SK-N-SH treated with all-trans-retinoic acid at 6 μM for 48 hours (cell line): ENCODE measurements around the gene S100A4.
A peak's percentile ranks its signal among the peaks of the same experiment; 100 is the strongest.

Experiments used
- ATAC-seq: fragments of 200-7000 bp; cut with Tn5 transposase; 3 replicates; pipeline ENCODE4 v1.9.1; 2020; ENCODE audit warnings: mild to moderate bottlenecking, moderate library complexity
- ARNTL ChIP-seq: fragments of 450-650 bp; formaldehyde crosslinking; IDR thresholded peaks from 2 replicates; pipeline ENCODE4 v1.5.0; 2020; ENCODE audit warnings: low read depth, mild to moderate bottlenecking, moderate library complexity, borderline replicate concordance
- BACH2 ChIP-seq: fragments of 250-450 bp; sonication (Bioruptor Pico); IDR thresholded peaks from 2 replicates; pipeline ENCODE4 v1.9.0; 2021; ENCODE audit warnings: mild to moderate bottlenecking, borderline replicate concordance
- CSDC2 ChIP-seq: fragments of 250-450 bp; sonication (Bioruptor Pico); IDR thresholded peaks from 2 replicates; pipeline ENCODE4 v1.5.0; 2020; ENCODE audit warnings: mild to moderate bottlenecking, moderate library complexity
- ESRRG ChIP-seq: fragments of 250-450 bp; sonication (Bioruptor Pico); IDR thresholded peaks from 2 replicates; pipeline ENCODE4 v1.6.1; 2021; ENCODE audit warnings: mild to moderate bottlenecking
- ISL1 ChIP-seq: fragments of 250-450 bp; sonication (Bioruptor Pico); IDR thresholded peaks from 2 replicates; pipeline ENCODE4 v2.1.2; 2022; ENCODE audit warnings: mild to moderate bottlenecking, moderate library complexity
- OSR1 ChIP-seq: fragments of 250-450 bp; sonication (Bioruptor Pico); IDR thresholded peaks from 2 replicates; pipeline ENCODE4 v1.8.0; 2022; ENCODE audit warnings: moderate library complexity, mild to moderate bottlenecking, inconsistent platforms
- PPARA ChIP-seq: fragments of 250-450 bp; sonication (Bioruptor Pico); IDR thresholded peaks from 2 replicates; pipeline ENCODE4 v1.5.0; 2020; ENCODE audit warnings: mild to moderate bottlenecking, borderline replicate concordance
- RARB ChIP-seq: fragments of 250-450 bp; sonication (Bioruptor Pico); IDR thresholded peaks from 2 replicates; pipeline ENCODE4 v1.8.0; 2021; ENCODE audit warnings: mild to moderate bottlenecking, moderate library complexity
- SNAI2 ChIP-seq: fragments of 250-450 bp; sonication (Bioruptor Pico); IDR thresholded peaks from 2 replicates; pipeline ENCODE4 v1.5.0; 2020; ENCODE audit warnings: mild to moderate bottlenecking, moderate library complexity
- TCF4 ChIP-seq: fragments of 250-450 bp; sonication (Bioruptor Pico); IDR thresholded peaks from 2 replicates; pipeline ENCODE4 v1.8.0; 2021; ENCODE audit warnings: mild to moderate bottlenecking, moderate library complexity, borderline replicate concordance
- TOX ChIP-seq: fragments of 250-450 bp; sonication (Bioruptor Pico); IDR thresholded peaks from 2 replicates; pipeline ENCODE4 v1.8.0; 2021; ENCODE audit warnings: mild to moderate bottlenecking, moderate library complexity, borderline replicate concordance
- ZFP3 ChIP-seq: fragments of 250-450 bp; sonication (Bioruptor Pico); IDR thresholded peaks from 2 replicates; pipeline ENCODE4 v1.5.0; 2020; ENCODE audit warnings: mild to moderate bottlenecking, moderate library complexity
- ZFP30 ChIP-seq: fragments of 450-650 bp; formaldehyde crosslinking; IDR thresholded peaks from 2 replicates; pipeline ENCODE4 v1.5.0; 2022; ENCODE audit warnings: mild to moderate bottlenecking, moderate library complexity
- ZNF565 ChIP-seq: fragments of 450-650 bp; formaldehyde crosslinking; conservative IDR thresholded peaks from 2 replicates; pipeline ENCODE4 v1.5.0; 2020; ENCODE audit warnings: low read depth, mild to moderate bottlenecking, moderate library complexity
- ZNF70 ChIP-seq: fragments of 450-650 bp; formaldehyde crosslinking; IDR thresholded peaks from 2 replicates; pipeline ENCODE4 v1.5.0; 2020; ENCODE audit warnings: mild to moderate bottlenecking, moderate library complexity
- ZNF8 ChIP-seq: fragments of 450-650 bp; formaldehyde crosslinking; IDR thresholded peaks from 2 replicates; pipeline ENCODE4 v1.5.0; 2020; ENCODE audit warnings: mild to moderate bottlenecking, moderate library complexity
- TF ChIP-seq, protein P1 (sequence below): fragments of 250-450 bp; sonication (Bioruptor Pico); IDR thresholded peaks from 2 replicates; pipeline ENCODE4 v1.5.0; 2020; ENCODE audit warnings: mild to moderate bottlenecking, moderate library complexity
- TF ChIP-seq, protein P2 (sequence below): fragments of 250-450 bp; sonication (Bioruptor Pico); IDR thresholded peaks from 2 replicates; pipeline ENCODE4 v1.8.0; 2021; ENCODE audit warnings: low read depth, mild to moderate bottlenecking, moderate library complexity, borderline replicate concordance
- TF ChIP-seq, protein P3 (sequence below): fragments of 250-450 bp; sonication (Bioruptor Pico); IDR thresholded peaks from 2 replicates; pipeline ENCODE4 v1.5.1; 2020; ENCODE audit warnings: low read depth, mild to moderate bottlenecking, moderate library complexity
- TF ChIP-seq, protein P4 (sequence below): fragments of 250-450 bp; sonication (Bioruptor Pico); IDR thresholded peaks from 2 replicates; pipeline ENCODE4 v1.8.0; 2020; ENCODE audit warnings: mild to moderate bottlenecking, moderate library complexity, borderline replicate concordance

S100A4 gene

DNA sequence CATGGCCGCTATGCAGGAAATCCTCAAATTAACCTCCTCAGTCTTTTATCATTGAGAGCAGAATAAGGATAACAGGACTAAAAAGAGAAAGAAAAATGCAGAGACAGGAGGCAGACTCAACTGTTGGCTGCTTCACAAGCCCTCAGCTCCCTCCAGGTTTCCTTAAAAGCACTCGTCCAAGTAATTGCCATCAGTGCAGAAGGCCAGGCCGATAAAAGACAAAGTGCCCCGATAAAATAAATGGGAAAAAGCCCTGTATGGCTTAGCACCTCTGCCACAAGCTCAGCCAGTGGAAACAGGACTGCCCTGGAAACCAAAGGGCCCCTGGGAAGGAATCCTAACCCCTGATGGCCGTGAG is 17.9 kb downstream of the S100A4 start (continued):
- TF ChIP-seq ARNTL (CRISPR knock-in tag): no peak
- TF ChIP-seq ZFP3 (CRISPR knock-in tag): no peak

DNA sequence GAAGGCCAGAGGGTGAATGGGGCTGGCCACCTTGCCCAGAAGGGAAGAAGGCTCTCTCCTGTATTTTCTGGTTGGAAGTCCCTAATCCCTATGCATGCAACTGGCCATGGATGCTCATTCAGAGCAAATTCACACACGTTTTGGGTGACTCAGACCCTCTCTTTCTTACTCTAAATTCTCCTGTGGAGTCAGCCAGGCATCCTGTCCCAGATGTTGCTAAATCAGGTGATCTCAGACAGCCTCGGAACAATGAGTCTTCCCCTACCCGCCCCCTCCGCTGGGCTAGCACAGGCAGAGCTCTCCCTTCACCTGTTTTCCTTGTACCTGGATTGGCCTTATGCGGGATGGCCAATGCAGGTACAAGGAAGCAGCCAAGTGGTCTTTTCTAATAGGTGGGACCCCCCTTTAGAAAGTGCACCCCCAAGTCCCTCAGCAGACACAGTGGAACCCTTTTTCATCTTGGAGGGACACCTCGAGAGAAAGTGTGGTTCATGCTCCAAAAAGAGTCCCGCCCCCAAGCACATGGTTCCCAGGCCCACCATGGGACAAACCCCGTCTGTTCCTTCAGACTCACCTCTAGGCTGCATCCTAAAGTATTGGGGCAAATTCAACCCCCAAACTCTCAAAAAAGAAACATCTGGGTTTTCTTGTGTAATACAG is 18.5 kb downstream of the S100A4 start:
- no peak for ATAC-seq
- TF ChIP-seq ZNF565 (CRISPR knock-in tag): no peak
- TF ChIP-seq, protein P1, sequence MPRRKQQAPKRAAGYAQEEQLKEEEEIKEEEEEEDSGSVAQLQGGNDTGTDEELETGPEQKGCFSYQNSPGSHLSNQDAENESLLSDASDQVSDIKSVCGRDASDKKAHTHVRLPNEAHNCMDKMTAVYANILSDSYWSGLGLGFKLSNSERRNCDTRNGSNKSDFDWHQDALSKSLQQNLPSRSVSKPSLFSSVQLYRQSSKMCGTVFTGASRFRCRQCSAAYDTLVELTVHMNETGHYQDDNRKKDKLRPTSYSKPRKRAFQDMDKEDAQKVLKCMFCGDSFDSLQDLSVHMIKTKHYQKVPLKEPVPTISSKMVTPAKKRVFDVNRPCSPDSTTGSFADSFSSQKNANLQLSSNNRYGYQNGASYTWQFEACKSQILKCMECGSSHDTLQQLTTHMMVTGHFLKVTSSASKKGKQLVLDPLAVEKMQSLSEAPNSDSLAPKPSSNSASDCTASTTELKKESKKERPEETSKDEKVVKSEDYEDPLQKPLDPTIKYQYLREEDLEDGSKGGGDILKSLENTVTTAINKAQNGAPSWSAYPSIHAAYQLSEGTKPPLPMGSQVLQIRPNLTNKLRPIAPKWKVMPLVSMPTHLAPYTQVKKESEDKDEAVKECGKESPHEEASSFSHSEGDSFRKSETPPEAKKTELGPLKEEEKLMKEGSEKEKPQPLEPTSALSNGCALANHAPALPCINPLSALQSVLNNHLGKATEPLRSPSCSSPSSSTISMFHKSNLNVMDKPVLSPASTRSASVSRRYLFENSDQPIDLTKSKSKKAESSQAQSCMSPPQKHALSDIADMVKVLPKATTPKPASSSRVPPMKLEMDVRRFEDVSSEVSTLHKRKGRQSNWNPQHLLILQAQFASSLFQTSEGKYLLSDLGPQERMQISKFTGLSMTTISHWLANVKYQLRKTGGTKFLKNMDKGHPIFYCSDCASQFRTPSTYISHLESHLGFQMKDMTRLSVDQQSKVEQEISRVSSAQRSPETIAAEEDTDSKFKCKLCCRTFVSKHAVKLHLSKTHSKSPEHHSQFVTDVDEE (CRISPR knock-in tag): no peak
- TF ChIP-seq ZFP3 (CRISPR knock-in tag): no peak
- TF ChIP-seq TCF4 (CRISPR knock-in tag): no peak
- no peak for TF ChIP-seq ZFP30 (CRISPR knock-in tag)
- no peak for TF ChIP-seq RARB
- TF ChIP-seq, protein P2, sequence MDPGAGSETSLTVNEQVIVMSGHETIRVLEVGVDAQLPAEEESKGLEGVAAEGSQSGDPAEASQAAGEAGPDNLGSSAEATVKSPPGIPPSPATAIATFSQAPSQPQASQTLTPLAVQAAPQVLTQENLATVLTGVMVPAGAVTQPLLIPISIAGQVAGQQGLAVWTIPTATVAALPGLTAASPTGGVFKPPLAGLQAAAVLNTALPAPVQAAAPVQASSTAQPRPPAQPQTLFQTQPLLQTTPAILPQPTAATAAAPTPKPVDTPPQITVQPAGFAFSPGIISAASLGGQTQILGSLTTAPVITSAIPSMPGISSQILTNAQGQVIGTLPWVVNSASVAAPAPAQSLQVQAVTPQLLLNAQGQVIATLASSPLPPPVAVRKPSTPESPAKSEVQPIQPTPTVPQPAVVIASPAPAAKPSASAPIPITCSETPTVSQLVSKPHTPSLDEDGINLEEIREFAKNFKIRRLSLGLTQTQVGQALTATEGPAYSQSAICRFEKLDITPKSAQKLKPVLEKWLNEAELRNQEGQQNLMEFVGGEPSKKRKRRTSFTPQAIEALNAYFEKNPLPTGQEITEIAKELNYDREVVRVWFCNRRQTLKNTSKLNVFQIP: no peak
- no peak for TF ChIP-seq BACH2 (CRISPR knock-in tag)
- TF ChIP-seq PPARA (CRISPR knock-in tag): no peak
- TF ChIP-seq TOX (CRISPR knock-in tag): no peak
- no peak for TF ChIP-seq OSR1 (CRISPR knock-in tag)
- TF ChIP-seq ZNF8 (CRISPR knock-in tag): no peak
- no peak for TF ChIP-seq CSDC2 (CRISPR knock-in tag)
- TF ChIP-seq SNAI2 (CRISPR knock-in tag): no peak
- no peak for TF ChIP-seq ARNTL (CRISPR knock-in tag)

DNA sequence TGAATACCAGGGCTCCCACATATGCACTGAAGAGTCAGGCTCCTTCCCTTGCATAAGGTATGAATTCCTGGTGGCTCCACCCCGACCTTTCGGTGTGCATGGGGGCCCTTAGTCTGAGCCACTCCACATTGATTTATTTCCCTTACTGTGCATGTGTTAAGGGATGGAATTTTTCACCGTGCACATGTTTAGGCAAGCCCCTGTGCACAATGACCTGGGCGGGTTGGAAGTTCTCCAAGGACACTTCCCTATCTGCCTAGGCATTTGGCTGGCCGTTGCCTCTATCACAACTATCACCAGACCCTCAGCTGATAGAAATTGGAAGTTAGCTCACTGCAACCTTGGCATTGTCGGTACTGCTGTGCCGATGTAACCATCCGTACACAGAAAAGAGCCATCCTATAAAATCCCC is 19.5 kb downstream of the S100A4 start:
- TF ChIP-seq, protein P1 (CRISPR knock-in tag): no peak
- TF ChIP-seq ZNF565 (CRISPR knock-in tag) (no peak), ISL1 (CRISPR knock-in tag) (no peak), ZFP3 (CRISPR knock-in tag) (no peak), ESRRG (CRISPR knock-in tag) (no peak), ZNF8 (CRISPR knock-in tag) (no peak), CSDC2 (CRISPR knock-in tag) (no peak), ZNF70 (no peak)
- TF ChIP-seq, protein P3, sequence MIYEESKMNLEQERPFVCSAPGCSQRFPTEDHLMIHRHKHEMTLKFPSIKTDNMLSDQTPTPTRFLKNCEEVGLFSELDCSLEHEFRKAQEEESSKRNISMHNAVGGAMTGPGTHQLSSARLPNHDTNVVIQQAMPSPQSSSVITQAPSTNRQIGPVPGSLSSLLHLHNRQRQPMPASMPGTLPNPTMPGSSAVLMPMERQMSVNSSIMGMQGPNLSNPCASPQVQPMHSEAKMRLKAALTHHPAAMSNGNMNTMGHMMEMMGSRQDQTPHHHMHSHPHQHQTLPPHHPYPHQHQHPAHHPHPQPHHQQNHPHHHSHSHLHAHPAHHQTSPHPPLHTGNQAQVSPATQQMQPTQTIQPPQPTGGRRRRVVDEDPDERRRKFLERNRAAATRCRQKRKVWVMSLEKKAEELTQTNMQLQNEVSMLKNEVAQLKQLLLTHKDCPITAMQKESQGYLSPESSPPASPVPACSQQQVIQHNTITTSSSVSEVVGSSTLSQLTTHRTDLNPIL (CRISPR knock-in tag): no peak
- TF ChIP-seq, protein P4, sequence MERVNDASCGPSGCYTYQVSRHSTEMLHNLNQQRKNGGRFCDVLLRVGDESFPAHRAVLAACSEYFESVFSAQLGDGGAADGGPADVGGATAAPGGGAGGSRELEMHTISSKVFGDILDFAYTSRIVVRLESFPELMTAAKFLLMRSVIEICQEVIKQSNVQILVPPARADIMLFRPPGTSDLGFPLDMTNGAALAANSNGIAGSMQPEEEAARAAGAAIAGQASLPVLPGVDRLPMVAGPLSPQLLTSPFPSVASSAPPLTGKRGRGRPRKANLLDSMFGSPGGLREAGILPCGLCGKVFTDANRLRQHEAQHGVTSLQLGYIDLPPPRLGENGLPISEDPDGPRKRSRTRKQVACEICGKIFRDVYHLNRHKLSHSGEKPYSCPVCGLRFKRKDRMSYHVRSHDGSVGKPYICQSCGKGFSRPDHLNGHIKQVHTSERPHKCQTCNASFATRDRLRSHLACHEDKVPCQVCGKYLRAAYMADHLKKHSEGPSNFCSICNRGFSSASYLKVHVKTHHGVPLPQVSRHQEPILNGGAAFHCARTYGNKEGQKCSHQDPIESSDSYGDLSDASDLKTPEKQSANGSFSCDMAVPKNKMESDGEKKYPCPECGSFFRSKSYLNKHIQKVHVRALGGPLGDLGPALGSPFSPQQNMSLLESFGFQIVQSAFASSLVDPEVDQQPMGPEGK (CRISPR knock-in tag): no peak
- ATAC-seq: peak; percentile 57
